ENCODE measurements around the gene MACROD2.

Gene MACROD2

GRCh38 chr20:14832630-14833029, 837.3 kb downstream of the MACROD2 start:
- no peaks in the 10 kb centered on the region for H3K36me3 ChIP-seq (ENCODE audit: control insufficient read depth, insufficient read depth, low read length)

GRCh38 chr20:14838663-14839628, 843.6 kb downstream of the MACROD2 start:
- no peak for TF ChIP-seq CTCF (IDR thresholded peaks at IDR 0.05; ENCODE audit: insufficient read depth, low read length, poor library complexity, severe bottlenecking)
- Histone ChIP-seq H3K4me3 (replicated peaks; ENCODE audit: low read depth, low read length) (no peak overlapping the region), H3K27me3 (replicated peaks; ENCODE audit: control insufficient read depth, insufficient read depth, low read length) (no peaks in the 10 kb centered on the region), H3K36me3 (ENCODE audit: control insufficient read depth, insufficient read depth, low read length) (no peaks in the 10 kb centered on the region)
- DNase-seq (ENCODE audit: extremely low read depth, insufficient read length) = peak; percentile 51

More at GRCh38 chr20:14832630-14833029, 837.3 kb downstream of the MACROD2 start:
- peak; percentile 70 for DNase-seq (ENCODE audit: extremely low read depth, insufficient read length)
- no peak for TF ChIP-seq CTCF (IDR thresholded peaks at IDR 0.05; ENCODE audit: insufficient read depth, low read length, poor library complexity, severe bottlenecking)
- Histone ChIP-seq H3K4me3 (replicated peaks; ENCODE audit: low read depth, low read length) (no peak overlapping the region), H3K27me3 (replicated peaks; ENCODE audit: control insufficient read depth, insufficient read depth, low read length) (no peaks in the 10 kb centered on the region)

GRCh38 chr20:14845199-14846160, 850.2 kb downstream of the MACROD2 start:
- DNase-seq (ENCODE audit: extremely low read depth, insufficient read length) = no peak
- Histone ChIP-seq H3K27me3 (replicated peaks; ENCODE audit: control insufficient read depth, insufficient read depth, low read length) (no peaks in the 10 kb centered on the region), H3K36me3 (ENCODE audit: control insufficient read depth, insufficient read depth, low read length) (no peaks in the 10 kb centered on the region), H3K4me3 (replicated peaks; ENCODE audit: low read depth, low read length) (no peak overlapping the region)
- TF ChIP-seq CTCF (IDR thresholded peaks at IDR 0.05; ENCODE audit: insufficient read depth, low read length, poor library complexity, severe bottlenecking) = no peak

- Histone ChIP-seq H3K4me3 (replicated peaks; ENCODE audit: low read depth, low read length) (no peak overlapping the region), H3K27me3 (replicated peaks; ENCODE audit: control insufficient read depth, insufficient read depth, low read length) (no peaks in the 10 kb centered on the region), H3K36me3 (ENCODE audit: control insufficient read depth, insufficient read depth, low read length) (no peaks in the 10 kb centered on the region)
- DNase-seq (ENCODE audit: extremely low read depth, insufficient read length) = no peak
- no peak for TF ChIP-seq CTCF (IDR thresholded peaks at IDR 0.05; ENCODE audit: insufficient read depth, low read length, poor library complexity, severe bottlenecking)
Observed at GRCh38 chr20:14848806-14849205, 853.5 kb downstream of the MACROD2 start.

- Histone ChIP-seq H3K27me3 (replicated peaks; ENCODE audit: control insufficient read depth, insufficient read depth, low read length) (no peaks in the 10 kb centered on the region), H3K36me3 (ENCODE audit: control insufficient read depth, insufficient read depth, low read length) (no peaks in the 10 kb centered on the region), H3K4me3 (replicated peaks; ENCODE audit: low read depth, low read length) (no peak overlapping the region)
- no peak for TF ChIP-seq CTCF (IDR thresholded peaks at IDR 0.05; ENCODE audit: insufficient read depth, low read length, poor library complexity, severe bottlenecking)
- DNase-seq (ENCODE audit: extremely low read depth, insufficient read length) = peak; percentile 62
Observed at GRCh38 chr20:14853079-14853478, 857.8 kb downstream of the MACROD2 start.

Measured in GM06990 (cell line).